GM19438 (cell line): ENCODE data around the gene TMEM212.
A peak's percentile ranks its signal among the peaks of the same experiment; 100 is the strongest.

ENCODE experiments used
- ATAC-seq: cut with Tn5 transposase; IDR thresholded peaks from one replicate; pipeline ENCODE4 v1.9.1; 2021; ENCODE audit warnings: low read depth; ENCODE audit not compliant: unreplicated experiment

The TMEM212 gene

GRCh38 chr3:171842864-171843518 lies at the start of gene TMEM212:
Gene TMEM212 (plus strand): TSS chr3:171843349. CDS start chr3:171843384, 35 bp downstream.
- no peak for ATAC-seq

GRCh38 chr3:171796625-171797264 lies 46.4 kb upstream of the TMEM212 start:
- peak; percentile 9 for ATAC-seq

GRCh38 chr3:171797265-171797679 lies 45.9 kb upstream of the TMEM212 start:
- ATAC-seq, result peak; percentile 76

DNA sequence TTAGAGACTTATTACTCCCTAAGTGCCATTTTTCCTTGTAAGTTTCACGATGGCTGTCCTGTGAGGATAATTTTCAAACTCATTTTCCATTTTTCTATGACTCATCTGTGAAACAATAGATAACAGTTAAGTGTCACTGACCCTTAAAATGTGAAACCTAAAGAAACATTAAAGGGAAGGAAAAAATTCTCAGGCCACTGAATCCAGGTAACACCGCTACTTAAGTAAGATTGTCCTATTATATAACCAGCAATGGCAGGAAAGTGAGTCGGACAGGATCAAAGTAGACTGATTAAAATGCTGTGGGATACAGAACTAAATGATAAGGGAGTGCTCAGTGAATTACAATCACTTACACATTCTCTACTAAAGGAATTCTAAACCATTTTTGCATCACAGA lies 45.3 kb upstream of the TMEM212 start:
- ATAC-seq, result no peak

DNA sequence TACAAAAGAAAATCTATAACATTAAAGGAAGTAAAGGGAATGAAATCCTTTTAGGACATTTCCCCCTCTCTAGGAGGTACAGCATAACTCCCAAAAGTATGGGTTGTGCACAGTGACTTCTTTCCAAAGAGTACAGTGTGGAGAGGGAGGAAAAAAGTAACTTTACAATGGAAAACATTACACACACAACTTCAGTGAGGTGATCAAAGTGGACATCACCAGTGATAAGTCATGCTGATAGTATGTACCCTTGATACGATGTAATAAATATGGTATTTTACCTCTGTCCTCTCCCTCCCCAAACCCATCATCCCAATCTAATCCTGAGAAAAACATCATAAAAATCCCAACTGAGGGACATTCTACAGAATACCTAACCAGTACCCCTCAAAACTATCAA lies 43.6 kb upstream of the TMEM212 start:
- ATAC-seq, result no peak

DNA sequence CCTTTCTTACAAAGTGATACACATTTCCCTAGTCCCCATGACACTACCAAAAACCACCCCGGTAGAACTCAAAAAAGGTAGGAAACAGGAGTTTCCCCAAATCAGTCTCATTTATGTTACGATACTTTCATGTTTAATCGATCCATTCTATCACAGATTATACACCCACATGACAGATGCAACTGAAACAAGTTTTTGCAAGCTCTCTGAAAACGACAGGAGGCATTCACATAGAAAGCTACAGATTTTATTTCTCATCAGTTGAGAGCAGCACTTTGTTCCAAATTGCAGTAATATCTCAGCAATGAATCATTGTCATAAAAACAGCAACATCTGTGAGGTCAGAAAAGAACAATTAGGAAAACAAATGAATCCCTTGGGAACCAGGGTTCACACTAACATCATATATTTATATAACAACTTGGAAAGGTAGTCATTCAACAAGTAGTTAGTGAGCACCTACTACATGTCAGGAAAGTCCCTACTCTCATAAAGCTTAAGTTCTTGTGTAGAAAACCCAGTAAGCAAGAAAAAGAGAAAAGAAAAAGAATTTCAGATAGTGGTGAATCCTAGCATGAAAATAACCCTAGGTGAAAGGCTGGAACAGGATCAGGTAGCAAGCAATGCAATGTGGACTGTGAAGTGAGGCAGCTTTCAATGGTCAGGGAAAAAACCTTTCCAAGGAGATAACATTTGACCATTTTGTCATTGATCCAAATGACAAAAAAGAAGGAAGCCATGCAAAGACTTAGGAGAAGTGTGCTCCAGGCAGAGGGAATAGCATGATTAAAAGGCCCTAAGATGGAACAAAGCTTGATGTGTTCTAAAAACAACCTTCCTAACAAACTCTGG lies 41.2 kb upstream of the TMEM212 start:
- ATAC-seq, result no peak

GRCh38 chr3:171802590-171802956 lies 40.6 kb upstream of the TMEM212 start:
- no peak for ATAC-seq

GRCh38 chr3:171803044-171803443 lies 40.1 kb upstream of the TMEM212 start:
- ATAC-seq, result no peak

DNA sequence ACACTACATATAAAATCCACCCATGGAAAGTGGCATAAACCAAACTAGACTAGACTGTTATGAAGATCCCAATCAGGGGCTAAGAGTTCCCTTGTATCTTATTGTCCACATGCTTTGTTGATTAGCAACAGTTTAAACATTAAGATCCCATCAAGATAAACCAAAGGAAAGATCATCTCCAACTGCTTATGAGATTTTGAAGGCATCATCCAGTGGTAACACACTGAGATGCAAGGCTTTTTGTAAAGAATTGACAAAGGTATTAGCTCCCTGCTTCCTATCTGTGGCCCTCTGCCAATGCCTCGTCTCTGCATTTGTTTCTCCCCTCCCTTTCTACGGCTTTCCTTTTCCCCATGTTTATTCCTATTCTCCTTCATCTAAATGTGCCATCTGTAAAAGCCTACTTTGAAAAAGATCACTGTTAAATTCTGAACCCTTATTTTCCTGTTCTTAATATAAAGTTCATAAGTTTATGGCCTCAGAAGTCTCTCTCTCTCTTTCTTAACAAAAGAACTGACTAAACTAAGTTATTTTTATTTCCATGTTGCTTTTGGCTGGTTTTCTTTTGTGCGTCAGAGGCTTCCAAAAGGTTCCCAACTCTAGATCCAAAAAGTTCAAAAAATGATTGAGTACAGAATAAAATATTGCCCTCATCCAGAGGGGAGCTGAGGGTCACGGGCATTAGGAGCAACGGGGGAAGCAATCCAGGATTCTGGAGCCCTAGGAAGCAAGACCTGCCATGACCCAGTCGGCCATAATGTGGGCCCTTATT lies 38.3 kb upstream of the TMEM212 start:
- ATAC-seq, result no peak

- no peak for ATAC-seq
Observed at GRCh38 chr3:171805687-171806086, 37.5 kb upstream of the TMEM212 start.

- no peak for ATAC-seq
Observed at GRCh38 chr3:171806200-171807128, 36.7 kb upstream of the TMEM212 start.

GRCh38 chr3:171807129-171807675 lies 35.9 kb upstream of the TMEM212 start:
- ATAC-seq, result no peak

- no peak for ATAC-seq
Observed at GRCh38 chr3:171807806-171808205, 35.3 kb upstream of the TMEM212 start.

- peak; percentile 46 for ATAC-seq
Observed at GRCh38 chr3:171809611-171809860, 33.6 kb upstream of the TMEM212 start.

GRCh38 chr3:171809861-171810628 lies 33.1 kb upstream of the TMEM212 start, which contains the start of gene PLD1:
Gene PLD1 (minus strand): TSS chr3:171810483. CDS start chr3:171738051, 72,432 bp downstream.
- peak; percentile 57 for ATAC-seq

- no peak for ATAC-seq
Observed at GRCh38 chr3:171810629-171811294, 32.4 kb upstream of the TMEM212 start.

- ATAC-seq, result no peak
Observed at GRCh38 chr3:171811295-171811912, 31.7 kb upstream of the TMEM212 start.

DNA sequence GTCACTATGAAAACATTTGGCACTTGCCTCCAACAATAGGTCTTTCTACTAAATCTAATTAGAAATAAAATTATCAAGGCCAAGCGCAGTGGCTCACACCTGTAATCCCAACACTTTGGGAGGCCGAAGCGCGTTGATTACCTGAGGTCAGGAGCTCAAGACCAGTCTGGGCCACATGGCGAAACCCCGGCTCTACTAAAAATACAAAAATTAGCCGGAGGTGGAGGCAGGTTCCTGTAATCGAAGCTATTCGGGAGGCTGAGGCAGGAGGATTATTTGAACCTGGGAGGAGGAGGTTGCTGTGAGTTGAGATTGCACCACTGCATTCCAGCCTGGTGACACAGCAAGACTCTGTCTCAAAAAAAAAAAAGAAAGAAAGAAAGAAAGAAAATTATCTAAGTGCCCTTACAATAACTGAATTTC lies 31.2 kb upstream of the TMEM212 start:
- ATAC-seq, result no peak
